IMR-90 (cell line): ENCODE data around the gene FMNL1.

ENCODE experiments used
- BHLHE40 ChIP-seq: fragments of 150-350 bp; IDR thresholded peaks from 2 replicates; pipeline ENCODE4 v1.6.1; 2016; ENCODE audit warnings: mild to moderate bottlenecking, low read depth, low read length
- CEBPB ChIP-seq: IDR thresholded peaks from 2 replicates; pipeline ENCODE4 v1.6.1; 2012; ENCODE audit warnings: low read depth, low read length, improper control_type of control experiment
- MAFK ChIP-seq: IDR thresholded peaks from 2 replicates; pipeline ENCODE4 v1.6.1; 2012; ENCODE audit warnings: low read depth, low read length, improper control_type of control experiment
- MAZ ChIP-seq: IDR thresholded peaks from 2 replicates; pipeline ENCODE4 v1.6.1; 2012; ENCODE audit warnings: low read depth, mild to moderate bottlenecking, low read length, improper control_type of control experiment, moderate library complexity, borderline replicate concordance
- NFE2L2 ChIP-seq: fragments of 150-350 bp; IDR thresholded peaks from 2 replicates; pipeline ENCODE4 v1.6.1; 2016; ENCODE audit warnings: low read depth, mild to moderate bottlenecking, low read length
- POLR2A ChIP-seq: IDR thresholded peaks from 2 replicates; pipeline ENCODE4 v1.6.1; 2012; ENCODE audit warnings: mild to moderate bottlenecking, low read depth, low read length
- RAD21 ChIP-seq: IDR thresholded peaks from 2 replicates; pipeline ENCODE4 v1.6.1; 2012; ENCODE audit warnings: low read length, improper control_type of control experiment
- RFX5 ChIP-seq: IDR thresholded peaks from 2 replicates; pipeline ENCODE4 v1.8.0; 2012; ENCODE audit warnings: low read depth, mild to moderate bottlenecking, low read length, moderate library complexity
- SMC3 ChIP-seq: fragments of 150-350 bp; IDR thresholded peaks from 2 replicates; pipeline ENCODE4 v1.6.1; 2016; ENCODE audit warnings: low read depth, mild to moderate bottlenecking, antibody characterized with exemption, low read length, moderate library complexity
- TF ChIP-seq, protein P1 (sequence below): conservative IDR thresholded peaks from 2 replicates; pipeline ENCODE4 v1.5.1; 2012; ENCODE audit warnings: mild to moderate bottlenecking, low read depth, low read length, improper control_type of control experiment
- TF ChIP-seq, protein P2 (sequence below): fragments of 150-350 bp; IDR thresholded peaks from 2 replicates; pipeline ENCODE4 v1.6.1; 2017; ENCODE audit warnings: mild to moderate bottlenecking, antibody characterized with exemption, low read length, low read depth
- TF ChIP-seq, protein P3 (sequence below): fragments of 150-350 bp; IDR thresholded peaks from 2 replicates; pipeline ENCODE4 v1.6.1; 2016; ENCODE audit warnings: low read depth, mild to moderate bottlenecking, low read length, moderate library complexity, borderline replicate concordance

DNA sequence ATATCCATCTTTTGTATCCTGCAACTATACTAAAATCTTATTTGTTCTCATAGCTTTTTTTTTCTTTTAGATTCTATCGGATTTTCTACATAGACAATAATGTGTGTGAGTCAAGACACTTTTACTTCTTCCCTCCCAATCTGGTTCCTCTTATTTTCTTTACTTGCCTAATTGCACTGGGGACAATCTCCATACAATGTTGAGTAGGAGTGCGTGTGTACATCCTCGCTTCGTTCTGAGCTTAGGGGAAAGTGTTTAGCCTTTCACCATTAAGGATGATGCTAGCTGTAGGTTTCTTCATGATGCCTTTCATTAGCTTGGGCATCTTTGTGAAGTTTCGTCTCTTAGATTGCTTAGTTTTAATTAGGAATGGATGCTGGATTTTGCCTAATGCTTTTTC lies 37.3 kb downstream of the FMNL1 start:
- TF ChIP-seq, protein P1, sequence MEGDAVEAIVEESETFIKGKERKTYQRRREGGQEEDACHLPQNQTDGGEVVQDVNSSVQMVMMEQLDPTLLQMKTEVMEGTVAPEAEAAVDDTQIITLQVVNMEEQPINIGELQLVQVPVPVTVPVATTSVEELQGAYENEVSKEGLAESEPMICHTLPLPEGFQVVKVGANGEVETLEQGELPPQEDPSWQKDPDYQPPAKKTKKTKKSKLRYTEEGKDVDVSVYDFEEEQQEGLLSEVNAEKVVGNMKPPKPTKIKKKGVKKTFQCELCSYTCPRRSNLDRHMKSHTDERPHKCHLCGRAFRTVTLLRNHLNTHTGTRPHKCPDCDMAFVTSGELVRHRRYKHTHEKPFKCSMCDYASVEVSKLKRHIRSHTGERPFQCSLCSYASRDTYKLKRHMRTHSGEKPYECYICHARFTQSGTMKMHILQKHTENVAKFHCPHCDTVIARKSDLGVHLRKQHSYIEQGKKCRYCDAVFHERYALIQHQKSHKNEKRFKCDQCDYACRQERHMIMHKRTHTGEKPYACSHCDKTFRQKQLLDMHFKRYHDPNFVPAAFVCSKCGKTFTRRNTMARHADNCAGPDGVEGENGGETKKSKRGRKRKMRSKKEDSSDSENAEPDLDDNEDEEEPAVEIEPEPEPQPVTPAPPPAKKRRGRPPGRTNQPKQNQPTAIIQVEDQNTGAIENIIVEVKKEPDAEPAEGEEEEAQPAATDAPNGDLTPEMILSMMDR = no peak
- TF ChIP-seq RFX5 (no peak), CEBPB (no peak), SMC3 (no peak), POLR2A (no peak), BHLHE40 (no peak), MAZ (no peak), RAD21 (no peak), MAFK (no peak), NFE2L2 (no peak)
- TF ChIP-seq, protein P2, sequence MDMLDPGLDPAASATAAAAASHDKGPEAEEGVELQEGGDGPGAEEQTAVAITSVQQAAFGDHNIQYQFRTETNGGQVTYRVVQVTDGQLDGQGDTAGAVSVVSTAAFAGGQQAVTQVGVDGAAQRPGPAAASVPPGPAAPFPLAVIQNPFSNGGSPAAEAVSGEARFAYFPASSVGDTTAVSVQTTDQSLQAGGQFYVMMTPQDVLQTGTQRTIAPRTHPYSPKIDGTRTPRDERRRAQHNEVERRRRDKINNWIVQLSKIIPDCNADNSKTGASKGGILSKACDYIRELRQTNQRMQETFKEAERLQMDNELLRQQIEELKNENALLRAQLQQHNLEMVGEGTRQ = no peak
- TF ChIP-seq, protein P3, sequence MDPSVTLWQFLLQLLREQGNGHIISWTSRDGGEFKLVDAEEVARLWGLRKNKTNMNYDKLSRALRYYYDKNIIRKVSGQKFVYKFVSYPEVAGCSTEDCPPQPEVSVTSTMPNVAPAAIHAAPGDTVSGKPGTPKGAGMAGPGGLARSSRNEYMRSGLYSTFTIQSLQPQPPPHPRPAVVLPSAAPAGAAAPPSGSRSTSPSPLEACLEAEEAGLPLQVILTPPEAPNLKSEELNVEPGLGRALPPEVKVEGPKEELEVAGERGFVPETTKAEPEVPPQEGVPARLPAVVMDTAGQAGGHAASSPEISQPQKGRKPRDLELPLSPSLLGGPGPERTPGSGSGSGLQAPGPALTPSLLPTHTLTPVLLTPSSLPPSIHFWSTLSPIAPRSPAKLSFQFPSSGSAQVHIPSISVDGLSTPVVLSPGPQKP = no peak
